Suppressor macrophage treated with lipopolysaccharide for 4 hours (primary cell): ENCODE results near the gene GNG12.
A peak's percentile ranks its signal among the peaks of the same experiment; 100 is the strongest.

ENCODE experiments used
- DNase-seq: peaks from one replicate; pipeline ENCODE4 v3.0.0-alpha.2; 2020

Gene GNG12

DNA sequence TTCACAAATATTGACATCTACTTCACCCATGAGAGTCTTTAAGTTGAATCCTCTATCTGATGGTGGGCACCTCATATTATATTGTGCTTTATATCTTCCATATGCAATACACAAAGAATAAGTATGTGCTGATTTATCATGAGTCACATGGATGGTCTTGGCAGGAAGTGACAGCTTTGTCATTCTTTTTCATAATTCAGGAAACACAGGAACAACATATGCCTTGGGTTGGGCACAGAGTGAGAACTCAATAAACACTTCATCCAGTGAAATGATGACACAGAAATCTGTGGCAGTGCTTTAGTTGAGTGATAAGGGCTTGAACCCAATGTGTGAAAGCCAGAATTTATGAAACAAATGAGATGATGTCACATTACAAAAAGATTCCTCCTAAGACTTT lies 107.0 kb downstream of the GNG12 start:
- peak; percentile 71 for DNase-seq

DNA sequence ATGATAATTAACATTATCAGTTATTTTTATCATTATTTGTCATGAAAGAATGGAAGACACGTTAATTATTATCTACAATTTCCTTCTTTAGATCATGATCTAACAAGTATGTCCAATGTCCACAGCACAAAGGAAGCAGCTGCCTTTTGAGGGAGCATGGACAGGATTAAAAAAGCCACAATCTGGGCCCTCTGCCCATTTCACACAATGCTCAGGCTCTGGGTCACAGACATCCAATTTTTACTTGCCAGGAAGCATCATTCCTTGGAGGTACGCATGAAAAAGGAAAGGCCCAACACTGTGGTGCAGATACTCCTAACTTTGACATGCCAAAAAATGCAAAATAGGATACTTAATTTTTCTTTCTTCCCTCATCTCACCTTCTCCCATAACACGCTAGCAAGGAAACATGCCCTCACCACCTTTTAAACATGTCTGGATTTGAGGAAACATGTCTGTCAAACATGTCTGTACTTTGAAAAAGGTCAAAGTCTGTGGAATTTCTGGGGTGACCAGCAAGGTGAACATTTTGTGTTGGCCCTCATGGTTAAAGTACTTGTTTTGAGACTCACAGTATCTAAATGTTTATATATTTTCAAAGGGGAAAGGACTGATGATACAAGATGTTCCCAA lies 108.2 kb downstream of the GNG12 start:
- no peak for DNase-seq

DNA sequence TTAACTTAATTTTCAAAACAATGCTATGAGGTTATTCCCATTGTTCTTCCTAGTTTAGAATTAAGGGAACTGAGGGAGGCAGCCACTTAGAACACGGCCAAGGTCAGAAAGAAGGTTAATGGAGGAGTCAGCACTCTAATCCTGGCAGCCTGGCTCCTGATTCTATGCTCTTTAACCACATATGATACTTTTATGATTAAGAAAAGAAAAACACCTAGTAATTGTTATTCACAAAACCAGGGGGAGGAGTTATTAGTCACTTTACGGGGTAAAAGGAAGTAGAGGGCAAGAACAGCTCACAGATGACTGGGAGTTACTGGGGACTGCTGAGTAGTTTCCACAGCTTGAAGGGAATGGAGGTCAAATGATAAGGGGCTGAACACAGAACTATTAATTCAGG lies 109.6 kb downstream of the GNG12 start:
- DNase-seq, result peak; percentile 80

DNA sequence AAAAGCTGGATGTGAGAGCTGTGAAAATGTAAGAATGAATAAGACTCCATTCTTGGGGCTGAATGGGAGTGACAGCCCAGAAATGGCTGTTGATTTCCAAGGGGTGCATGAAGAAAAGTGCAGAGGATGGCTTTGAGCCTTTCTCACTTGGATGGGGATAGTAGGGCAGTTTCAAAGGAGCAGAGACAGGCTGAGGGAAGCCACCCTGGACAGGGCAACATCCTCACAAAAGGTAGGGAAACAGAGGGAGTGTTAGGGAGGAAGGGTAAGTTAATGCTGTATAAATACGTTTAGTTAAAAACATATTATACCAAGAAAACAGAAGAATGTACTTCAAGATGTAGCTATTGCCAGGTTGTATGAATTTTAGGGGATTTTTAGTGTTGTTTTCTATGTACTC lies 110.1 kb downstream of the GNG12 start:
- DNase-seq, result no peak

DNA sequence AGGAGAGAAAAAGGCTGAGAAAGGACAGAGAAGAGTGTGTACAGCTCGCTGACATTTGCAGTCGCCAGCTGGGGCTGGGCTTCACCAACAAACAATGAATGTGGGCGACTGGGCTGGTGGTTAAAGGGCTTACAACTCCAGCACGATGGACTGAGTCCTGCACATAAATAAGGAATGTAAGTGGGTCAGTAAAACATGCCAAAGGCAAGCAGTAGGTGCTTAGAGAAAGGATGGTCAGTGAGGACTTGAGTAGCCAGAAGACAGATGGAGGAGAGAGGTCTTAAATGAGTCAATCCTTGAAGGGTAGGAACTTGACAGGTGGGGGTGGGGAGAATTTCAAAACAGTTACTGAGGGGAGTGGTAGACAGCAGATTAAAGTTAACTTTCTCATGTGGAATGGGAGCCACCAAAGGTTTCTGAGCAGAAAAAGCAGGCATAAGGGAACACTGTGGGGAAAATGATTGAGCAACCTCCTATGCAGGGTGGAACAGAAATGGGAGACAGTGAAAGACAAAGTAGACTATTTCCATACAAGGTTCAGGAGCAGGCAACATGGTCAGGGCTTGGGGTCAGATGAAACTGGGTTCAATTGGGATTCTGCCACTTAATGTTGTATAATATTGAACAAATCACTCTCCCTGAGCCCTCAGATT lies 110.8 kb downstream of the GNG12 start:
- DNase-seq, result no peak

DNA sequence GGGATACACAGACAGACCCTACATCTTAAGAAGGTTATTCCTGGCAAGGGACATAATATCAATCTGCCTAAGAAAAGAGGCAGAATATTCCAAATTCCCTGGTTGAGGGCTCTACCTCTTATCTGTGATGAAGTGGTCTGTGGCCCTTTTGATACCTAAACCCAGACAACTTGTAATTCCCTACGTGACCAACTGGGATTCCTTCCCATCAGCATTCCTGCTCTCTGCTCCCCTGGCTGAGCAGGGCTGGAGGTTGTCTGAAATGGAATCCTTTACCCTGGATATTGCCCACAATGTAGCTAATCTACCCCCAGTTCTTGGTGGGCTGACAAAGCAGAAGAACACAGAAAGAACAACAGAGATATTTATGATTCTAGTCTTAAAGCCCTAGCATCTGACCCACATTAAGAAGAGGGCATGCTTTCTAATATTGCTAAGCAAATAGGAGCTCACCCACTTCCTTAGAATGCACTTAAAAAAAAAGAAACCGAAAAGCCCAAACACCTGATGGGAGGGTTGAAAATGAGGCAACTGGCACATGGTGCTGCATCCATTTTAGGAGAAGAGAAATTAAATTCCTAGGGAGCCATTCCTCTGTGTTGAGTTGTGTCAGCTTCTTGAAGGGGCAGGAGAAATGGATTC lies 111.5 kb downstream of the GNG12 start:
- DNase-seq, result no peak

DNA sequence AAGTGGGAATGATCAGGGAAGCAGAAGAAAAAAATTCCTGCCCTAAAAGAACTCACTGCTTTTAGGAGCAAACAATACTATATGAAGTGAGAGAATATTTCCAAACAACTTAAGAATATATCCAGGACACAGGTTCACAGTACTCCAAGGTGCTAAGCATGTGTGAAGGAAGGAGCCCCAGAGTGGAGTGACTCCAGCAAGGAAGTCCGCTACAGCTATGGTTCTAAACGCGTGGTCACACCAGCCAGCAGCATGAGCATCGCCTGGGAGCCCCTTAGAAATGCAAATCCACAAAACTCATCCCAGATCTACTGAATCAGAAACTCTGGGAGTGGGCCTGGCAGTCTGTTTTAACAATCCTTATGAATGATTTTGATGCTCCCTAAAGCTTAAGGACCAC lies 112.2 kb downstream of the GNG12 start:
- DNase-seq, result no peak

DNA sequence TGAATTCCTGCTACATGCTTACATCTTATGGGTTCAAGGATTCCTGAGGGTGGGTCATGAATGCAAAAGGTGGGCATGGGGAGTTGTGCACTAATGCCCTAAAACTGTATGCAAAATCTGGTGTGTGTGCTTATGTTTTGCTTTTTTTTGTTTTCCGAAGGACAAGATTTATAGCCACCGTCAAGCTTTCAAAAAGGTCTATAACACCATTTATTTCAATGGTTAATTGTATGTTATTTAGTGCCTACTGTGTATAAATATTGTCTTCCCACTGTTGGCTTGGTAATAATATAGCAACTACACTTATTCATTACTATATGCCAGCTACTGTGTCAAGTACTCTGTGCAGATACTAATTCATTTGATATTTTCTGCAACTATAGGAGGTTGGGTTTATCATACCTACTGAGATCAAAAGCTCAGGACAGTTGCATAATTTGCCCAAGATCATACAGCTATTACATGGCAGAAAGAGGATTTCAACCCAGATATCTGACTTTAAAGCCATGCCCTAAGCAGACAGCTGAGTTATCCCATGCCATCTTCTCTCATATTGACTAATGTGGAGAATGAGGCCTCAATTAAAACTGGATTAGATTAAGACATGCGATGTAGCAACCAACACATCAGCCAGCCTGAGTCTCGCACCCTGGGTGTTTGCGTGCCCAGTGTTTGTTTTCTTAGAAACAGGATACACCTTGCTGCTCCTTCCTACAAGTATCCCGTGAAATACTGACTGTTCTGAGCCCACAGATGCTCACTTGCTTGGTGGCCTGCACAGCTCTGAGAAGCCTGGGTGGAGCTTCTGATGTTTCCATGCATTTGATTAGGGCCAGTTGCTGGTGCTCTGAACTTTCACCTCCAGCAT lies 113.7 kb downstream of the GNG12 start:
- no peak for DNase-seq

DNA sequence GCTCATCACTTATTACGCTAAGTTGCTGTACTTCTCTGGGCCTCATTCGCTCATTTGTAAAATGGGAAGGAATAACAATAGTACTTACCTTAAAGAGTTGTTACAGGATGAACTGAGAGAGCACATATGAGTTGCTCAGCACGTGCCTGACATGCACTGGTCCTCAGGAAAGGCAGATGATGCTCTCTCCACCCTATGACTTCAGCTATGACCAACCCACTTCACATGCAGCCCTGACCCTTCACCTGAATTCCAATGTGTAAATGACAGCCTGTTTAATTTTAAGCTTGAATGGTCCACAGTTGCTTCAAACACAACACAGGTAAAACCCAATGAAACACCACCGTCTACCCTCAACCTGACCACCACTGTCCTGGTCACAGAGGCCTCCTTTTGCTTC lies 115.4 kb downstream of the GNG12 start:
- no peak for DNase-seq

DNA sequence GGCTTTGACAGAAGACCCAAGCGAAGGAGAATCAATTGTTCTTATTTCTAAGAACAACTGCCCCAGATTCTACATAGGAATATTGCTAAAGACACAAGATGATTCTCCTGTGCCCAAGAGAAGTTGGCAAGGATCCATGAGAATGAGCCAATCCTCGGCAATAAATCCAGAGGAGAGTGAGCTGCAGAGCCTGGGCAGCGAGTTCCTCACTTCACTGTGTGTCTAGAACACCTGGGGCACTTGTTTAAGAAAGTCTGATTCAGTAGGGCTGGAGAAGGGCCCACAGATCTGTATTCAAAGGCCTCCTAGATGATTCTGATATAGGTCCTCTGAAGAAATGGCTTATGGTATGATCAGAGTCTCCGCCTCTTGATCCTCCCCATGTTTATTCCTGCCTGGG lies 116.5 kb downstream of the GNG12 start:
- no peak for DNase-seq

DNA sequence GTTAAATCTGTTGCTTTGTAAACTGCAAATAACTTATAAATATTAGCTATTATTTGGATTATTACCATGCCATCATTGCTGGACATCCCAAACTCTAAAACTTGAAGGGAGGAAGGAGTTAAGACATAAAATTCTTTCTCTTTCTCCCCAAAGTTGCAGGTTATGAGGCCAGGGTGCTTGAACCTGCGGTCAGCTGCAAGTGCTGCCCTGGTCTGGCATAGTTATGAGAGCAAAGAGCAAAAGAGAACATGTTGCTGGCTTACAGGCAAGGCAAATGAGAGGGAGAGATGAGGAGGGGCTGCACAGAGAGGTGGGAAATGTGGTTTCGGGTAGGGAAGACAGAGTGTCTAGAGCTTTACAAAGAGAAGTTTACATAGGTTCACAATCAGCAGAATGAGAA lies 117.4 kb downstream of the GNG12 start:
- DNase-seq, result no peak

DNA sequence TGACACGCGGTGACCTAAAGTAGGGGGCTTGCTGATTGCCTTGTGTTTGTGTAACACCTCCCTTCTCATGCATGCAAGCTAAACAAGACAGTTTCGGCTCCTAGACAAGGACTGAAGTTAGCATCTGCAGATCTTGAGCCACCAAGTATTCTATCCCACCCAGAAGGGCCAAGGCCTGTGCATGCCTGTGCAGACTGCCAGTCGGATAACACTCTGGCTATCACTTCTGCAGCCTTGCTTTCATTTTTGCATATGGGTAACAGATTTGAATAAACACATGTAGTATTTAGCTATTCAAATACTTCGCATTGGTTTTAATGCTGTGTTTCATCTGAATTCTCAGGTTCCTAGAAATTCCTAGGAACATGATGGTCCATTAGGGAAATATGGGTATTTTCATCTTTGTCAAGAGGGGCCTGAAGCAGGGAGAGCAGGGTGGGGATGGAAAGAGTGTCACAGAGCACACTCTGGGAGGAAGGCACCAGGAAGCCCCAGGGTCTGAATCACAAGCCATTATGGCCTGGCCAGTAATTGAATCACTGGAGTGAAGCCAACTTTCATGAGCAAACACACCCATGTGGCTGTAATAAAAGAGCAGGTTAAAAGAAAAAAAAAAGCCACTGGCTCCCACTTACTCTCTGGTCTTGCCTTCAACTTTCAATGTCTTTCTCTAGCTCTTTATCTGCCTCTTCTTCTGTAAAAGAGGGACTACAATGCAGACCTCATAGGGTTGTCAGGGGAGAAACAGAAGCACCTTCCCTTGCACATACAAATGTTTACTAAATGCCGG lies 120.0 kb downstream of the GNG12 start:
- DNase-seq, result no peak

DNA sequence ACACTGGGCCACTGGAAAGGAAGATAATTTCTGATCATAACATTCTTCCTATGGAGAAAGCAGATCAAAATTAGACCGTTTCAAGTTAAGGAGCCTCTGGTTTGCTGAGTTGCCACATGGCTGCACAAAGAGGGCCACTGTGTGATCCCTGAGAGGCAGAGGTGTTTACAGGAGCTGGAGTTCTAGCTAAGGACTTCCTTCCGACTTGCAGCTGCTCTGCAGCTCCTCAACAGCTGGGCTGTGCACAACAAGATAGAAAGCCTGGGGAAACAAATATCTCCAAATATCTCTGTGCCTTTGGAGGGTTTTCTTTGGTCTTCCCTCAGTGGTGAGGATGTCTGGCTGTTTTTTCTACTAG lies 121.4 kb downstream of the GNG12 start:
- no peak for DNase-seq

DNA sequence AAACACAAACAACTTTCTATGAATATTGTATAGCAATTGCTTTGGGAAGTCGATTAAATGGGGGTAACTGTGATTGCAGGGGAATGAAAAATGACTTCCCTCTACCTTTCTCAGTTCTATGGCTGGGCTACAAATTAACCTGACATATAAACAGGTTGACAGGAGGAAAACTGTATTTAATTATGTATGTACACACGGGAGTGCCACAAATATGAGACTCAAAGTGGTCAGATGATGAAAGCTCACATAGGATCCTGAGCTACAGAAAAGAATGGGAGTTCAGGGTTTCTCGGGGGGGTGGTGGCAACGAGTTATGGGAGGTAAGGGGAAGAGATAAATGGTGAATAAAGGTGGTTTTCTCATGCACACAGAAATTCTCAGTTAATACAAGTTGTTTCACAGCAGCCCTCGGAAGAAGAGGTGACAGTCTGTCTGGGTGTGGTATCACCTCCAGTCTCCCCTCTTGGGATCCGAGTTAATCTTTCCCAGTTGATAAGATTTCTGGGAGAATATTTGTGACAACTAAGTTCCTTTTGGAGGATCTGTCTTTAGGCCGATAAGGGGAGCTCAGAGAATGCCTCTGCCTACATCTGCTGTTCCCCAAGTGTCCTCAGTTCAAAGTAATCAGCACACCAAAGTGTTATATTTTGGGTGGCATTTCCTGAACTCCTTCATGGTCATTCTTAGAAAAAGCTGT lies 122.0 kb downstream of the GNG12 start:
- DNase-seq, result no peak

DNA sequence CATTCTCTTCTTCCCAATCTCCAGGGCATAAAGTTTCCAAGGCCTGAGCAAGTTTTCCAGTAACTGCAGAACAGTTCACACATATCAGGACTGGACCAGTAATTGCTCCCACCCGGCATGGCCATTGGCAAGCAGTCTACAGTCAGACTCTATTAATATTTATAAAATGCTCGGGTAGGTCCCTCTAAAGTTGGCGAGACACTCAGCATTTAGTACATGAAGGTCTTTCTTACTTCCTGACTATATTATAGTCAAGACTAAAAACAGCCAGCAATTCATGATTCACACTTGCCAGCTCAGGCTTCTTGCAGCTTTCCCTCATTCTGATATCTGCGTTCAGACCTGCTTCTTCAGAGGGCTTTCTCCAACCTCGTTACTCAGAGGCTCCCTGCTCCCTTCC lies 122.8 kb downstream of the GNG12 start:
- no peak for DNase-seq

DNA sequence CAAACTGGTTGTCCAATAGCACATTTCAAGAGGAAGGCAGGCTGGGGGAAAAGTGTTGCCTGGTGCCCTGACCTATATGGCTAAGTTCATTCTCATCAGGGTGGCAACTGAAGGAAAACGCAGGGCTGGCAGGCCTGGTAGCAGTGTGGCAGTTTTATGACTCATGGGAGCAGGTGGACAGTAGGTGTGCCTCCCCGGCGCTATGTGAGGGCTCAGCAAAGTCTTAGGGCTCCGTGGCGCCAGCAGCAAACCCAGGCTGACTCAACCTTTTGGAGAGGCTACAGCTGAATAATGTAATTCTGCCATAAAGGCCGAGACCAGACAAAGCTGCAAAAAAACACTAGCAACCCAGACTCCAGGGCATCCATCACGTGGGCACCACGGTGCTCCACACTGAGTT lies 124.7 kb downstream of the GNG12 start:
- no peak for DNase-seq

DNA sequence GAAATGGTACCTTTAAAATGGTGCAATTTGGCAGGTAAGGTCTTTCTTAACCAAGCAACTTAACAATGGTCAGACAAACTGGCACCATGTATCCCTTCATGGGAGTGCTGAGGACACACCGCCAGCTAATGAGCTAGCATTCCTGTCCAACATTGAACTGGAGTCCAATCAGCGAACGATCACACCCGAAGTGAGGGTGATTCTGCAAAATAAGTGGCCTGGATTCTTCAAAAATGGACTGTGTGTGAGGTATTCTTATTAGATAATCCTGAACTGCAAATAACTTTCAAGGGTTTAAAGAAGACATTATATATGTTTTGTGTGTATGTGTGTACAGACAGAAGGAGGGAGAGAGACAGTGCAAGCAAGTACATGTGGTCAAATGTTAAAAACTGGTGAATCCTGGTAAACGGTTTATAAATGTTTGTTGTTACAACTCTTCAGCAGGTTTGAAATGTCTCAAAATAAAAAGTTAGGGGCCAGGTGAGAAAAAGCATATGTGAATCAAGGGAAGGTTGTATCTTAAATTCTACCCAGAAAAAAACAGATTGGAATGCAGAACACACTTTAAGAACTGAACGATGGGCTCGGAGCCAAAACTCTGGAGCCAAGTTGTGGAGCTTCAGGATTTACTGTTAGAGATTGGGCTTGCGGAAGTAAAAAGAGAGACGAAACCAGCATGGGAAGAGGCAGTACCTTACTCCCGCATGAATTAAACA lies 127.4 kb downstream of the GNG12 start:
- DNase-seq, result no peak

DNA sequence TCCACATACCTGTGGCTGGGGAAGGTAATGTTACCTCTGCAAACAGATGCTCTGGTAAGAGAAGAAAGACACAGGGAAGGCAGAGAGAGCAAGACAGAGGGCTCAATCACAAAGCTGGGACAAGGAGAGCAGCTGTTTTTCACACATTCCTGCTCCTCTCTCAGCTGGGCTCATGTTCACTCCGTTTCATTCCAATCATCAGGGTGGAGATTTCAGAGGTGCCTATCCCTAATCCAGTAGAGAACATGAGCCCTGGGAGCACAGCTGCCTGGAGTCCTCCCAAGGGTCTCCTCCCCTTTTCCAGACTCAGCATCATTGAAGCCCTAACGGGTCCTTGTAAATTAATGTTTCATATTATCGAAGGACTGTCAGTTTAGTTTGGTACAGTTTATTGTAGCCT lies 128.9 kb downstream of the GNG12 start:
- DNase-seq, result no peak

DNA sequence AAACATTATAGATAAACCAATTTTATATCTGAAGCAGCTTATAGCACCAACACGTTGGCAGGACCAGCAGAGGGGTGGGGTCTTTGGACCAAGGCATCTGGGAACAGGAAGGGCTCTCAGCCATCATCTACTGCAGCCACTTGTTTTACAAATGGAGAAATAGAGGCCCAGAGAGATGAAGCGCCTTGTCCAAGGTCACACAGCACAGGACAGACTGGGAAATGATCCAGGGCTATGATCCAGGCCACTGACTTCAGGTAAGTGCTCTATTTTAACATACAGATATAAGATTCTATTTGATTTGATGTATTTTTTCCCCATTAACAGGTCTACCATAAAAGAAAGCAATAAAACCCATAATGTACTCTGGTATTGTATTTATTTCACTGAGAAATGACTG lies 131.4 kb downstream of the GNG12 start:
- no peak for DNase-seq

DNA sequence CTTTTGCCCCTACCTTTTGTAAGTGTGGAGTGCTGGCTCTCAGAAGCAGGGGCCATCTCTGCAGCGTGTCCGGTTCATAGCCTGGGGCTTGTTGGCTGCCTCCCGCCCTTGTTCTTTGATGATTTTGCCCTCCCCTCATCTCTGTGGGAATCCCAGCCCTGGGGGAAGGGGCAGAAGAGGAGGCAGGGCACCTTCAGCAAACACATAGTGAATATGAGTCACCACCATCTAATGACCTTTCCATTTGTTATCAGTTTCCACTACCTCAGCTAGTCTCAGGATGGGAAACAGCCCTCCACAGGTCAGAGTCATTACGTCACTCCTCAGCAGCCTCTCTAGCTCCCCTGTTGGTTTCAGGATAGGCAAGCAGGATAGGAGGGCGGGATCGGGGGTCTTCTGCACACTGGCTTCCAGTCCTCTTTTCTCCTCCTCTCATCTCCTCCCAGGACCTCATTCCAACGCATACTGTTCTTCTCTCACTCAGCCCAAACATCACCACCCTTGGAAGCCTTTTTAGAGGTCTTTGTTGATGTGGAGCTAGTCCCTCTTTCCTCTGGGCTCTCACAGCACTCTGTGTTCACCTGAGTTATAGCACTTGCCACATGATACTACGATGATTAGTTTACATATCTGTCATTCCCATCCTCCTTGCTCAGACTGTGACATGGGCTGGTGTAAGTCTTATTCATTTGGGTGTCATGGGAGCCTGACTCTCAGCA lies 132.4 kb downstream of the GNG12 start:
- DNase-seq, result no peak

DNA sequence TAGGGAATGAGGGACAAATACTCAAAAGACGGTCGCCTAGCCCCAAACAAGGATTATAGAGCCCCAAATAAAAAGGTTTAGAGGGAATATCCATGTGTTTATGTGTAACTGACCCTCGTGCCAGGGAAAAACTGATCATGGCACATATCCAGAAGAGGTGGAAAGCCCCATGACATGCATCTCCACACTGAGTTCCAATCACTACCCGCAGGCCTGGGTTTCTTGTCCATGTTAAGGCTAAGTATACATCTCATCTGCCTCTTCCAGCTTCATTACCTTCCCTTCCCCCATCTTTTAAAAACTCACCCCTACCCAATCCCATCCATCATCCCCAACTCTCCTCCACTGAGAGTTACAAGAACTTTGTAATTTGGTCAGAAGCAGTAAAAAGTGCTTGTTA lies 133.0 kb downstream of the GNG12 start:
- no peak for DNase-seq
